SK-N-SH treated with all-trans-retinoic acid at 6 μM for 48 hours (cell line): Measurements from ENCODE around the gene C2CD4D.

ENCODE experiments used
- ATAC-seq: fragments of 200-7000 bp; cut with Tn5 transposase; 3 replicates; pipeline ENCODE4 v1.9.1; 2020; ENCODE audit warnings: mild to moderate bottlenecking, moderate library complexity
- BACH2 ChIP-seq: fragments of 250-450 bp; sonication (Bioruptor Pico); IDR thresholded peaks from 2 replicates; pipeline ENCODE4 v1.9.0; 2021; ENCODE audit warnings: mild to moderate bottlenecking, borderline replicate concordance
- CREB5 ChIP-seq: fragments of 250-450 bp; sonication (Bioruptor Pico); IDR thresholded peaks from 2 replicates; pipeline ENCODE4 v1.5.1; 2020; ENCODE audit warnings: low read depth, mild to moderate bottlenecking, moderate library complexity
- ESRRG ChIP-seq: fragments of 250-450 bp; sonication (Bioruptor Pico); IDR thresholded peaks from 2 replicates; pipeline ENCODE4 v1.6.1; 2021; ENCODE audit warnings: mild to moderate bottlenecking
- GLIS3 ChIP-seq: fragments of 250-450 bp; sonication (Bioruptor Pico); IDR thresholded peaks from 2 replicates; pipeline ENCODE4 v1.5.0; 2020; ENCODE audit warnings: mild to moderate bottlenecking, moderate library complexity
- ISL1 ChIP-seq: fragments of 250-450 bp; sonication (Bioruptor Pico); IDR thresholded peaks from 2 replicates; pipeline ENCODE4 v2.1.2; 2022; ENCODE audit warnings: mild to moderate bottlenecking, moderate library complexity
- OSR1 ChIP-seq: fragments of 250-450 bp; sonication (Bioruptor Pico); IDR thresholded peaks from 2 replicates; pipeline ENCODE4 v1.8.0; 2022; ENCODE audit warnings: moderate library complexity, mild to moderate bottlenecking, inconsistent platforms
- PATZ1 ChIP-seq: fragments of 250-450 bp; sonication (Bioruptor Pico); IDR thresholded peaks from 2 replicates; pipeline ENCODE4 v1.8.0; 2020; ENCODE audit warnings: mild to moderate bottlenecking, moderate library complexity, borderline replicate concordance
- POU6F1 ChIP-seq: fragments of 250-450 bp; sonication (Bioruptor Pico); IDR thresholded peaks from 2 replicates; pipeline ENCODE4 v1.8.0; 2021; ENCODE audit warnings: low read depth, mild to moderate bottlenecking, moderate library complexity, borderline replicate concordance
- PPARA ChIP-seq: fragments of 250-450 bp; sonication (Bioruptor Pico); IDR thresholded peaks from 2 replicates; pipeline ENCODE4 v1.5.0; 2020; ENCODE audit warnings: mild to moderate bottlenecking, borderline replicate concordance
- SNAI2 ChIP-seq: fragments of 250-450 bp; sonication (Bioruptor Pico); IDR thresholded peaks from 2 replicates; pipeline ENCODE4 v1.5.0; 2020; ENCODE audit warnings: mild to moderate bottlenecking, moderate library complexity
- TSHZ2 ChIP-seq: fragments of 250-450 bp; sonication (Bioruptor Pico); IDR thresholded peaks from 2 replicates; pipeline ENCODE4 v1.5.0; 2020; ENCODE audit warnings: mild to moderate bottlenecking, moderate library complexity
- ZC3H10 ChIP-seq: fragments of 250-450 bp; sonication (Bioruptor Pico); IDR thresholded peaks from 2 replicates; pipeline ENCODE4 v1.5.1; 2021; ENCODE audit warnings: mild to moderate bottlenecking, moderate library complexity
- ZFP3 ChIP-seq: fragments of 250-450 bp; sonication (Bioruptor Pico); IDR thresholded peaks from 2 replicates; pipeline ENCODE4 v1.5.0; 2020; ENCODE audit warnings: mild to moderate bottlenecking, moderate library complexity
- ZNF565 ChIP-seq: fragments of 450-650 bp; formaldehyde crosslinking; conservative IDR thresholded peaks from 2 replicates; pipeline ENCODE4 v1.5.0; 2020; ENCODE audit warnings: low read depth, mild to moderate bottlenecking, moderate library complexity
- ZNF70 ChIP-seq: fragments of 450-650 bp; formaldehyde crosslinking; IDR thresholded peaks from 2 replicates; pipeline ENCODE4 v1.5.0; 2020; ENCODE audit warnings: mild to moderate bottlenecking, moderate library complexity

Gene C2CD4D

GRCh38 chr1:151846686-151847237 is 7.1 kb upstream of the C2CD4D start:
- TF ChIP-seq ZFP3 (no peak), ZC3H10 (CRISPR knock-in tag) (no peak), SNAI2 (no peak), ESRRG (no peak)
- no peak for ATAC-seq

GRCh38 chr1:151846062-151846568 is 6.5 kb upstream of the C2CD4D start:
- ATAC-seq: peak; percentile 59

GRCh38 chr1:151843398-151843797 is 3.8 kb upstream of the C2CD4D start:
- TF ChIP-seq CREB5 (CRISPR knock-in tag) (no peak), TSHZ2 (CRISPR knock-in tag) (no peak), PATZ1 (no peak)
- no peak for ATAC-seq

More at GRCh38 chr1:151846062-151846568, 6.5 kb upstream of the C2CD4D start:
- no peak for TF ChIP-seq CREB5 (CRISPR knock-in tag)

GRCh38 chr1:151841141-151841540 is 1.5 kb upstream of the C2CD4D start:
- no peak for ATAC-seq

GRCh38 chr1:151840421-151840820 is 801 bp upstream of the C2CD4D start:
- TF ChIP-seq ZNF565 (CRISPR knock-in tag): no peak
- TF ChIP-seq POU6F1 (CRISPR knock-in tag): no peak
- TF ChIP-seq CREB5 (CRISPR knock-in tag): no peak
- TF ChIP-seq OSR1: no peak
- TF ChIP-seq ZNF70 (CRISPR knock-in tag): no peak
- TF ChIP-seq PPARA (CRISPR knock-in tag): no peak
- ATAC-seq: no peak

More at GRCh38 chr1:151841141-151841540, 1.5 kb upstream of the C2CD4D start:
- TF ChIP-seq ISL1 (no peak), PATZ1 (no peak), GLIS3 (no peak), BACH2 (no peak)
